Panc1 (cell line): ENCODE results near the gene DSG1. TPM values are rescaled to one million over a fixed set of nuclear protein-coding genes. Genes with fewer than 3 reads are reported as not detected.

Source experiments
- ATAC-seq: fragments of 200-7000 bp; cut with Tn5 transposase; 2 replicates; pipeline ENCODE4 v1.9.1; 2020; ENCODE audit warnings: mild to moderate bottlenecking, moderate library complexity
- BruUV-seq: library from RNA; stranded (reverse); fragments of 400-500 nt; replicated peaks from 2 replicates; lab custom pipeline; 2021; lab: Mats Ljungman, UMichigan
- CTCF ChIA-PET: fragments of 300-600 bp; sonication (Branson Sonifier 250); formaldehyde crosslinking; loops from one replicate; lab custom pipeline; 2022; ENCODE audit warnings: antibody characterized with exemption; lab: Charles Lee
- POLR2A ChIA-PET: fragments of 300-600 bp; sonication (Branson Sonifier 250); formaldehyde crosslinking; loops from one replicate; lab custom pipeline; 2022; ENCODE audit warnings: antibody characterized with exemption; lab: Charles Lee
- DNase-seq: peaks from one replicate; pipeline ENCODE4 v3.0.0-alpha.2; 2010; ENCODE audit warnings: low read depth, low spot score
- H3K27ac ChIP-seq: 2 replicates; pipeline ENCODE4 v1.5.1; 2011; ENCODE audit warnings: mild to moderate bottlenecking, low read length, inconsistent platforms
- H3K27me3 ChIP-seq: fragments of 200-500 bp; sonication (Bioruptor generic); 2 replicates; pipeline ENCODE4 v1.6.0; 2014; ENCODE audit warnings: low read length, inconsistent platforms; ENCODE audit not compliant: control insufficient read depth, insufficient read depth
- H3K36me3 ChIP-seq: fragments of 200-500 bp; sonication (Bioruptor generic); 2 replicates; pipeline ENCODE4 v1.5.1; 2014; ENCODE audit warnings: inconsistent platforms, mild to moderate bottlenecking, low read length, moderate library complexity; ENCODE audit not compliant: control insufficient read depth, insufficient read depth
- H3K4me1 ChIP-seq: 2 replicates; pipeline ENCODE4 v1.5.1; 2011; ENCODE audit warnings: inconsistent platforms, mild to moderate bottlenecking, low read length, moderate library complexity; ENCODE audit not compliant: control insufficient read depth, insufficient read depth
- H3K4me3 ChIP-seq, 2 experiments: 2 replicates each; pipeline ENCODE4 v1.5.1; 2011 to 2012; ENCODE audit warnings: low read depth in 2 of 2, low read length in 2 of 2, mild to moderate bottlenecking in 2 of 2, inconsistent platforms in 1 of 2, moderate library complexity in 1 of 2
- H3K9me3 ChIP-seq: fragments of 200-500 bp; sonication (Bioruptor generic); 2 replicates; pipeline ENCODE4 v1.5.1; 2014; ENCODE audit warnings: low read depth, mild to moderate bottlenecking, inconsistent platforms, low read length, moderate library complexity; ENCODE audit not compliant: control insufficient read depth, insufficient read depth
- POLR2AphosphoS5 ChIP-seq: IDR thresholded peaks from 2 replicates; pipeline ENCODE4 v1.6.1; 2012; ENCODE audit warnings: mild to moderate bottlenecking, low read depth, low read length, moderate library complexity
- REST ChIP-seq, 2 experiments: IDR thresholded peaks; 2 replicates each; pipeline ENCODE4 v1.6.1; 2011 to 2012; ENCODE audit warnings: low read depth in 2 of 2, control low read depth in 1 of 2, low read length in 1 of 2, mild to moderate bottlenecking in 1 of 2, moderate library complexity in 1 of 2; ENCODE audit not compliant: insufficient read depth in 1 of 2
- SIN3A ChIP-seq: IDR thresholded peaks from 2 replicates; pipeline ENCODE4 v1.6.1; 2012; ENCODE audit warnings: low read depth, mild to moderate bottlenecking, low read length, moderate library complexity, borderline replicate concordance; ENCODE audit not compliant: insufficient read depth
- TCF7L2 ChIP-seq: IDR thresholded peaks from 2 replicates; pipeline ENCODE4 v1.6.1; 2011; ENCODE audit warnings: mild to moderate bottlenecking, low read depth, low read length, inconsistent platforms
- in situ Hi-C: cut with HindIII; loops from 2 replicates; pipeline ENCODE4 v1.10.0; 2016; ENCODE audit warnings: low sequenced_read_pairs, low pct_unique_long_range_greater_than_20kb
- intact Hi-C: fragments of 100-400 bp; cut with micrococcal nuclease; formaldehyde crosslinking; loops from one replicate; pipeline ENCODE4 v1.10.0; 2022; ENCODE audit not compliant: unreplicated experiment
- total RNA-seq: library from RNA; stranded (reverse); gene quantifications from one replicate; pipeline ENCODE4 v1.2.1, GENCODE V29; 2021; ENCODE audit not compliant: unreplicated experiment
- TF ChIP-seq, protein P1 (sequence below): fragments of 450-650 bp; IDR thresholded peaks from 2 replicates; pipeline ENCODE4 v1.5.1; 2017; ENCODE audit warnings: mild to moderate bottlenecking

Gene DSG1
- total RNA-seq, 1 experiment from 2014 or later, result not detected

DNA sequence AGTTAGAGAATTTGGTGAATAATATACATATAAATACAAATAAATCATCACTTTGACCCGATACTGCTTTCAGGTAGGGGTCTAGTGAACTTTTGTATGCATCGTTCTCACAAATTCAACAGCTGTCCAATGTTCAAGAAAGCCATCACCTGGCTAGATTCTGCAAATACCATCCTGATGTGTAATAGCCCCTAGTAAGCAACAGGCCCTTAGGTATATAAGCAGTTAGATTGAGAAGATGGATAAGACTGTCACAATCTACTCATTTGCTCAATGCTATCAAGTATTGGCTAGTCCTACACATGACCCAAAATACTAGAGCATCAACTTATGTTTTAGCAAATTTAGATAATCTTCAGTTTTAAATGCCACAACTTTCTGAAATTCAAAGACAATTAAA, 20.7 kb upstream of the DSG1 start:
- intact Hi-C loops (no loop called here), in situ Hi-C loops (no loop called here)
- BruUV-seq, result no TSS peak
- ATAC-seq (no peak), DNase-seq (no peak)
- Histone ChIP-seq H3K27me3 (no peaks in the 10 kb centered on the region), H3K36me3 (no peaks in the 10 kb centered on the region), H3K27ac (no peak overlapping the region), H3K4me1 (no peaks in the 10 kb centered on the region; the same call in 1 of the 2 replicates), H3K4me3 (no peak overlapping the region), H3K9me3 (no peaks in the 10 kb centered on the region)
- ChIA-PET POLR2A (no interaction called here), CTCF (no interaction called here)
- no peak for TF ChIP-seq REST (IDR thresholded peaks at IDR 0.05; ENCODE audit: insufficient read depth in 1 of 2, low read depth in 2 of 2, low read length in 1 of 2)
- no peak for TF ChIP-seq TCF7L2
- no peak for TF ChIP-seq POLR2AphosphoS5
- no peak for TF ChIP-seq SIN3A
- TF ChIP-seq, protein P1, sequence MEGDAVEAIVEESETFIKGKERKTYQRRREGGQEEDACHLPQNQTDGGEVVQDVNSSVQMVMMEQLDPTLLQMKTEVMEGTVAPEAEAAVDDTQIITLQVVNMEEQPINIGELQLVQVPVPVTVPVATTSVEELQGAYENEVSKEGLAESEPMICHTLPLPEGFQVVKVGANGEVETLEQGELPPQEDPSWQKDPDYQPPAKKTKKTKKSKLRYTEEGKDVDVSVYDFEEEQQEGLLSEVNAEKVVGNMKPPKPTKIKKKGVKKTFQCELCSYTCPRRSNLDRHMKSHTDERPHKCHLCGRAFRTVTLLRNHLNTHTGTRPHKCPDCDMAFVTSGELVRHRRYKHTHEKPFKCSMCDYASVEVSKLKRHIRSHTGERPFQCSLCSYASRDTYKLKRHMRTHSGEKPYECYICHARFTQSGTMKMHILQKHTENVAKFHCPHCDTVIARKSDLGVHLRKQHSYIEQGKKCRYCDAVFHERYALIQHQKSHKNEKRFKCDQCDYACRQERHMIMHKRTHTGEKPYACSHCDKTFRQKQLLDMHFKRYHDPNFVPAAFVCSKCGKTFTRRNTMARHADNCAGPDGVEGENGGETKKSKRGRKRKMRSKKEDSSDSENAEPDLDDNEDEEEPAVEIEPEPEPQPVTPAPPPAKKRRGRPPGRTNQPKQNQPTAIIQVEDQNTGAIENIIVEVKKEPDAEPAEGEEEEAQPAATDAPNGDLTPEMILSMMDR, result no peak

GRCh38 chr18:31301201-31301655, 16.7 kb upstream of the DSG1 start:
- Histone ChIP-seq H3K27ac (no peak overlapping the region), H3K9me3 (no peaks in the 10 kb centered on the region), H3K4me1 (no peaks in the 10 kb centered on the region; the same call in 1 of the 2 replicates), H3K36me3 (no peaks in the 10 kb centered on the region), H3K27me3 (no peaks in the 10 kb centered on the region), H3K4me3 (no peak overlapping the region)
- POLR2A ChIA-PET, result no interaction called here
- intact Hi-C loops, result no loop called here
- in situ Hi-C loops, result no loop called here
- no TSS peak for BruUV-seq
- CTCF ChIA-PET, result no interaction called here
- DNase-seq (no peak), ATAC-seq (no peak)
- TF ChIP-seq SIN3A, result no peak
- TF ChIP-seq POLR2AphosphoS5, result no peak
- TF ChIP-seq, protein P1, result no peak
- no peak for TF ChIP-seq REST (IDR thresholded peaks at IDR 0.05; ENCODE audit: insufficient read depth in 1 of 2, low read depth in 2 of 2, low read length in 1 of 2)
- TF ChIP-seq TCF7L2, result no peak
